Mesenchymal stem cell (in vitro differentiated cells and primary cell): Measurements from ENCODE around the gene SLC2A14.

Experiments used
- DNase-seq: peaks from one replicate; pipeline ENCODE4 v3.0.0-alpha.2; 2013
- H2AFZ ChIP-seq: one replicate; pipeline ENCODE4 v1.6.1; 2013; ENCODE audit warnings: low read depth, mild to moderate bottlenecking, control low read depth, inconsistent platforms, low read length, moderate library complexity
- H2AK5ac ChIP-seq: 2 replicates; pipeline ENCODE4 v1.6.1; 2013; ENCODE audit warnings: low read length, moderate library complexity, mild to moderate bottlenecking, inconsistent platforms; ENCODE audit not compliant: severe bottlenecking
- H2BK120ac ChIP-seq: one replicate; pipeline ENCODE4 v1.6.1; 2013; ENCODE audit warnings: low read depth, mild to moderate bottlenecking, inconsistent platforms, low read length, moderate library complexity
- H2BK12ac ChIP-seq, 2 experiments: one replicate each; pipeline ENCODE4 v1.6.1; 2013; ENCODE audit warnings: inconsistent platforms in 2 of 2, low read length in 2 of 2, mild to moderate bottlenecking in 2 of 2, moderate library complexity in 2 of 2, control low read depth in 1 of 2
- H2BK15ac ChIP-seq: one replicate; pipeline ENCODE4 v1.6.1; 2013; ENCODE audit warnings: mild to moderate bottlenecking, low read depth, inconsistent platforms; ENCODE audit not compliant: poor library complexity, severe bottlenecking
- H2BK5ac ChIP-seq: 2 replicates; pipeline ENCODE4 v1.6.1; 2013; ENCODE audit warnings: low read depth, mild to moderate bottlenecking, low read length, control low read depth, inconsistent platforms; ENCODE audit not compliant: poor library complexity, severe bottlenecking
- H3K14ac ChIP-seq, 2 experiments: one replicate each; pipeline ENCODE4 v1.6.1; 2013; ENCODE audit warnings: inconsistent platforms in 2 of 2, low read length in 2 of 2, control low read depth in 1 of 2, mild to moderate bottlenecking in 1 of 2, moderate library complexity in 1 of 2
- H3K18ac ChIP-seq, 2 experiments: one replicate each; pipeline ENCODE4 v1.6.1; 2013; ENCODE audit warnings: inconsistent platforms in 2 of 2, low read length in 2 of 2, control low read depth in 1 of 2, low read depth in 1 of 2, mild to moderate bottlenecking in 1 of 2
- H3K23ac ChIP-seq, 2 experiments: one replicate each; pipeline ENCODE4 v1.6.1; 2013; ENCODE audit warnings: inconsistent platforms in 2 of 2, low read length in 2 of 2, mild to moderate bottlenecking in 2 of 2, moderate library complexity in 2 of 2, control low read depth in 1 of 2
- H3K27ac ChIP-seq: 2 replicates; pipeline ENCODE4 v1.5.1; 2013; ENCODE audit warnings: mild to moderate bottlenecking, moderate library complexity, low read length, control low read depth, inconsistent platforms; ENCODE audit not compliant: poor library complexity, severe bottlenecking
- H3K27me3 ChIP-seq, 2 experiments: 2 replicates each; pipeline versions ENCODE4 v1.6.1 to v1.7.0; 2013; ENCODE audit warnings: low read length in 2 of 2, mild to moderate bottlenecking in 2 of 2, moderate library complexity in 2 of 2, control low read depth in 1 of 2, inconsistent platforms in 1 of 2; ENCODE audit not compliant: control insufficient read depth in 1 of 2, insufficient read depth in 1 of 2
- H3K36me3 ChIP-seq, 2 experiments: 2 replicates each; pipeline versions ENCODE4 v1.6.1 to v1.7.0; 2013; ENCODE audit warnings: low read length in 2 of 2, control low read depth in 1 of 2, inconsistent platforms in 1 of 2, low read depth in 1 of 2, mild to moderate bottlenecking in 1 of 2; ENCODE audit not compliant: insufficient read depth in 2 of 2, control insufficient read depth in 1 of 2
- H3K4ac ChIP-seq, 2 experiments: one replicate each; pipeline ENCODE4 v1.6.1; 2013; ENCODE audit warnings: inconsistent platforms in 2 of 2, low read length in 2 of 2, mild to moderate bottlenecking in 2 of 2, moderate library complexity in 2 of 2, control low read depth in 1 of 2, low read depth in 1 of 2
- H3K4me1 ChIP-seq: 2 replicates; pipeline ENCODE4 v1.6.1; 2013; ENCODE audit warnings: low read depth, low read length, control low read depth; ENCODE audit not compliant: control insufficient read depth, insufficient read depth
- H3K4me2 ChIP-seq: 2 replicates; pipeline ENCODE4 v1.6.1; 2013; ENCODE audit warnings: low read length, mild to moderate bottlenecking, inconsistent platforms; ENCODE audit not compliant: poor library complexity, severe bottlenecking
- H3K4me3 ChIP-seq, 2 experiments: 2 replicates each; pipeline versions ENCODE4 v1.5.1 to v1.7.0; 2013; ENCODE audit warnings: low read length in 2 of 2, mild to moderate bottlenecking in 2 of 2, control low read depth in 1 of 2, low read depth in 1 of 2; ENCODE audit not compliant: insufficient read depth in 1 of 2
- H3K79me1 ChIP-seq: replicated peaks from 2 replicates; pipeline ENCODE4 v1.6.1; 2013; ENCODE audit warnings: mild to moderate bottlenecking, control low read depth, low read length, inconsistent platforms; ENCODE audit not compliant: poor library complexity, severe bottlenecking
- H3K9ac ChIP-seq: 2 replicates; pipeline ENCODE4 v1.7.0; 2013; ENCODE audit warnings: mild to moderate bottlenecking, low read length, moderate library complexity
- H3K9me3 ChIP-seq: 2 replicates; pipeline ENCODE4 v1.7.0; 2013; ENCODE audit warnings: mild to moderate bottlenecking, low read length; ENCODE audit not compliant: control insufficient read depth
- H4K8ac ChIP-seq: one replicate; pipeline ENCODE4 v1.6.1; 2013; ENCODE audit warnings: inconsistent platforms, mild to moderate bottlenecking, low read length, moderate library complexity
- H4K91ac ChIP-seq: one replicate; pipeline ENCODE4 v1.6.1; 2013; ENCODE audit warnings: mild to moderate bottlenecking, low read length, inconsistent platforms
- WGBS: methylation state at CpG from one replicate; pipeline ENCODE4 v1.1.7; 2013; ENCODE audit warnings: mixed read lengths; 5-methylcytosine and 5-hydroxymethylcytosine counted together

The SLC2A14 gene

GRCh38 chr12:7837366-7837765, 35.3 kb downstream of the SLC2A14 start:
- Histone ChIP-seq H3K36me3 (no peaks in the 10 kb centered on the region), H2BK12ac (no peak overlapping the region), H3K4me1 (no peaks in the 10 kb centered on the region), H3K9ac (no peak overlapping the region), H3K27ac (no peak overlapping the region), H3K4ac (no peak overlapping the region), H3K14ac (no peak overlapping the region), H3K9me3 (no peaks in the 10 kb centered on the region), H2AK5ac (no peak overlapping the region), H2BK120ac (no peak overlapping the region), H3K4me3 (no peak overlapping the region), H3K79me1 (no peaks in the 10 kb centered on the region), H2AFZ (no peak overlapping the region), H4K8ac (no peak overlapping the region), H3K18ac (no peak overlapping the region), H4K91ac (no peak overlapping the region), H2BK15ac (no peak overlapping the region), H3K27me3 (no peaks in the 10 kb centered on the region), H2BK5ac (no peak overlapping the region), H3K23ac (no peak overlapping the region), H3K4me2 (no peak overlapping the region)
- 100% methylated on average over 3 of the region's 6 CpGs for WGBS
- no peak for DNase-seq

- DNase-seq: no peak
- 69% methylated on average over 5 of the region's 5 CpGs for WGBS
Observed at GRCh38 chr12:7835766-7836165, 36.9 kb downstream of the SLC2A14 start.

GRCh38 chr12:7835116-7835515, 37.6 kb downstream of the SLC2A14 start:
- H3K4me3 ChIP-seq: no peak overlapping the region
- no peak overlapping the region for H3K4me2 ChIP-seq
- H2AK5ac ChIP-seq: no peak overlapping the region
- H3K79me1 ChIP-seq: no peaks in the 10 kb centered on the region
- WGBS: no CpG with 5 or more reads among the region's 9 CpGs
- no peaks in the 10 kb centered on the region for H3K27me3 ChIP-seq
- H2BK120ac ChIP-seq: no peak overlapping the region
- no peak overlapping the region for H2AFZ ChIP-seq
- no peak overlapping the region for H4K8ac ChIP-seq
- H3K36me3 ChIP-seq: no peaks in the 10 kb centered on the region
- H3K4ac ChIP-seq: no peak overlapping the region
- no peaks in the 10 kb centered on the region for H3K9me3 ChIP-seq
- no peak for DNase-seq
- H2BK5ac ChIP-seq: no peak overlapping the region
- H3K9ac ChIP-seq: no peak overlapping the region
- no peak overlapping the region for H2BK15ac ChIP-seq
- no peak overlapping the region for H3K14ac ChIP-seq
- H4K91ac ChIP-seq: no peak overlapping the region
- H3K4me1 ChIP-seq: no peaks in the 10 kb centered on the region
- H3K18ac ChIP-seq: no peak overlapping the region
- H3K27ac ChIP-seq: no peak overlapping the region
- no peak overlapping the region for H2BK12ac ChIP-seq
- no peak overlapping the region for H3K23ac ChIP-seq

More at GRCh38 chr12:7835766-7836165, 36.9 kb downstream of the SLC2A14 start:
- Histone ChIP-seq H2BK5ac (no peak overlapping the region), H3K4me2 (no peak overlapping the region), H2BK15ac (no peak overlapping the region), H3K4ac (no peak overlapping the region), H3K4me3 (no peak overlapping the region), H3K4me1 (no peaks in the 10 kb centered on the region), H3K14ac (no peak overlapping the region), H4K91ac (no peak overlapping the region), H3K79me1 (no peaks in the 10 kb centered on the region), H2BK12ac (no peak overlapping the region), H3K9me3 (no peaks in the 10 kb centered on the region), H3K18ac (no peak overlapping the region), H3K27ac (no peak overlapping the region), H2AFZ (no peak overlapping the region), H4K8ac (no peak overlapping the region), H3K9ac (no peak overlapping the region), H3K36me3 (no peaks in the 10 kb centered on the region), H2AK5ac (no peak overlapping the region), H3K23ac (no peak overlapping the region), H2BK120ac (no peak overlapping the region), H3K27me3 (no peaks in the 10 kb centered on the region)

GRCh38 chr12:7834701-7835100, 38.0 kb downstream of the SLC2A14 start:
- H2BK120ac ChIP-seq: no peak overlapping the region
- no peak overlapping the region for H3K23ac ChIP-seq
- no peaks in the 10 kb centered on the region for H3K79me1 ChIP-seq
- no peak overlapping the region for H4K8ac ChIP-seq
- no peak overlapping the region for H2BK5ac ChIP-seq
- no peak overlapping the region for H2AK5ac ChIP-seq
- H3K18ac ChIP-seq: no peak overlapping the region
- H3K4me2 ChIP-seq: no peak overlapping the region
- no peaks in the 10 kb centered on the region for H3K4me1 ChIP-seq
- H3K36me3 ChIP-seq: no peaks in the 10 kb centered on the region
- WGBS: 70% methylated on average over 1 of the region's 1 CpG
- H4K91ac ChIP-seq: no peak overlapping the region
- no peak overlapping the region for H3K4ac ChIP-seq
- no peak overlapping the region for H2AFZ ChIP-seq
- peak; percentile 60 for DNase-seq
- no peak overlapping the region for H3K4me3 ChIP-seq
- no peak overlapping the region for H3K9ac ChIP-seq
- H3K9me3 ChIP-seq: no peaks in the 10 kb centered on the region
- H2BK15ac ChIP-seq: no peak overlapping the region
- no peak overlapping the region for H2BK12ac ChIP-seq
- H3K14ac ChIP-seq: no peak overlapping the region
- no peaks in the 10 kb centered on the region for H3K27me3 ChIP-seq
- H3K27ac ChIP-seq: no peak overlapping the region
